ENCODE results near the gene EML3.
"Not testable (repeated sequence)": the region's sequence is repeated elsewhere in the genome, so short reads cannot be mapped to it uniquely, and the experiment has no call there.

- not testable (repeated sequence) for TF ChIP-seq CTCF, POLR2A (IDR thresholded peaks at IDR 0.05)
Observed at GRCh38 chr11:62581735-62582134, 30.8 kb downstream of the EML3 start.

Measured in lower leg skin (tissue), 3 donors.